Endothelial cell (in vitro differentiated cells): ENCODE results near the gene ANKRD28. TPM values are rescaled to one million over a fixed set of nuclear protein-coding genes. Genes with fewer than 3 reads are reported as not detected.

Source experiments
- DNase-seq: peaks from one replicate; pipeline ENCODE4 v3.0.0; 2021; ENCODE audit warnings: low spot score
- H3K27ac Mint-ChIP-seq: one replicate; pipeline ENCODE4 v1.8.0; 2021; ENCODE audit warnings: mixed read lengths, inconsistent platforms; ENCODE audit not compliant: unreplicated experiment
- H3K27me3 Mint-ChIP-seq: one replicate; pipeline ENCODE4 v1.8.0; 2021; ENCODE audit warnings: mild to moderate bottlenecking, moderate library complexity, mixed read lengths, inconsistent platforms; ENCODE audit not compliant: unreplicated experiment
- H3K36me3 Mint-ChIP-seq: one replicate; pipeline ENCODE4 v1.8.0; 2021; ENCODE audit warnings: mild to moderate bottlenecking, low read depth, mixed read lengths, inconsistent platforms; ENCODE audit not compliant: unreplicated experiment
- H3K4me1 Mint-ChIP-seq: one replicate; pipeline ENCODE4 v1.8.0; 2021; ENCODE audit warnings: mild to moderate bottlenecking, mixed read lengths, inconsistent platforms; ENCODE audit not compliant: unreplicated experiment
- H3K4me3 Mint-ChIP-seq: one replicate; pipeline ENCODE4 v1.8.0; 2021; ENCODE audit warnings: mild to moderate bottlenecking, mixed read lengths, inconsistent platforms; ENCODE audit not compliant: unreplicated experiment
- H3K9me3 Mint-ChIP-seq: one replicate; pipeline ENCODE4 v1.8.0; 2021; ENCODE audit warnings: mixed read lengths, inconsistent platforms; ENCODE audit not compliant: unreplicated experiment
- total RNA-seq: library from RNA; stranded (reverse); fragmentation: NEBNext Ultra II Directional; extraction: Animal tissue kit (Norgen Biotek cat#: 25700); gene quantifications from one replicate; pipeline ENCODE4 v1.2.1, GENCODE V29; 2021; ENCODE audit not compliant: unreplicated experiment
- TF ChIP-seq, protein P1 (sequence below): fragments of 200-600 bp; sonication (generic); IDR thresholded peaks from one replicate; pipeline ENCODE4 v1.5.0; 2021; ENCODE audit warnings: antibody characterized with exemption; ENCODE audit not compliant: unreplicated experiment

The ANKRD28 gene
- total RNA-seq, 1 donor from 2014 or later = 22.6 TPM

DNA sequence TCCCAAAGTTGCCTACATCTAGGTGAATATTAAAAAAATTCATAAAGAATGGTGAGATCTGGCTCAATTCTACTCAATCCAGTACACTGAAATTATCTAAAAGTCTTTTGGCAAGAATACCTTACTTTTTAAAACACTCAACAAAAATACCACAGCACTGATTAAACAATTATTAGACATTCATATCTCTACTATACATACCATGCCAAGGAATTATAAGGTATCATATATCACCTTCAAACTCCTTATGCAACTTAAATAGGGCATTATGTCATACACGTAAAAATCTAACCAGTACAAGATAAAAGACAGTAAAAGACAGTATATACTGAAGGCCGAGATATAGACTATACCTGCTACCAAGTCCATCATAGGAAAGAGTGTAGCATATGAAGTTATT lies 6.1 kb upstream of the ANKRD28 start:
- no peak overlapping the region for H3K4me3 Mint-ChIP-seq
- DNase-seq = no peak
- H3K4me1 Mint-ChIP-seq = no peaks in the 10 kb centered on the region
- no peaks in the 10 kb centered on the region for H3K9me3 Mint-ChIP-seq
- H3K27ac Mint-ChIP-seq = no peak overlapping the region
- TF ChIP-seq, protein P1, sequence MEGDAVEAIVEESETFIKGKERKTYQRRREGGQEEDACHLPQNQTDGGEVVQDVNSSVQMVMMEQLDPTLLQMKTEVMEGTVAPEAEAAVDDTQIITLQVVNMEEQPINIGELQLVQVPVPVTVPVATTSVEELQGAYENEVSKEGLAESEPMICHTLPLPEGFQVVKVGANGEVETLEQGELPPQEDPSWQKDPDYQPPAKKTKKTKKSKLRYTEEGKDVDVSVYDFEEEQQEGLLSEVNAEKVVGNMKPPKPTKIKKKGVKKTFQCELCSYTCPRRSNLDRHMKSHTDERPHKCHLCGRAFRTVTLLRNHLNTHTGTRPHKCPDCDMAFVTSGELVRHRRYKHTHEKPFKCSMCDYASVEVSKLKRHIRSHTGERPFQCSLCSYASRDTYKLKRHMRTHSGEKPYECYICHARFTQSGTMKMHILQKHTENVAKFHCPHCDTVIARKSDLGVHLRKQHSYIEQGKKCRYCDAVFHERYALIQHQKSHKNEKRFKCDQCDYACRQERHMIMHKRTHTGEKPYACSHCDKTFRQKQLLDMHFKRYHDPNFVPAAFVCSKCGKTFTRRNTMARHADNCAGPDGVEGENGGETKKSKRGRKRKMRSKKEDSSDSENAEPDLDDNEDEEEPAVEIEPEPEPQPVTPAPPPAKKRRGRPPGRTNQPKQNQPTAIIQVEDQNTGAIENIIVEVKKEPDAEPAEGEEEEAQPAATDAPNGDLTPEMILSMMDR = no peak
- H3K36me3 Mint-ChIP-seq = no peaks in the 10 kb centered on the region
- H3K27me3 Mint-ChIP-seq = peaks cover 2% of the 10 kb centered on the region

DNA sequence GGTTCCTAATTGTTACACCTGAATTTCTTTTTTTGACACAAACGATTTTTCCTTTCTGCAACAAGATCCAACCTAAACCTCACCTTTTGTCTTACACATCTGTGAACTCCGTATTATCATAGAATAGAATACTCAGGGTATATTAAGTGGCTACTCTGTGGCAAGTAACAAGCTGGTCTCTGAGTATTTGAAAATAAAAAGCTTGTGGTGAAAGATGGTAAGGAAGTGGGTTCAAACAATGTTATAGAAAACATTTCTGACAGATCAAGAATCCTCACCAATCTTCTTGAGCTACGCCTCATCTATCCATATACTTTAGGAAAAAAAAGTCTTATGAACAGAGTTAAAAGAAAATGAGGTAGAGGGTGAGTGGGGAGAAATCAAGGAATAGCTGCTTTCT lies 3.5 kb upstream of the ANKRD28 start:
- Mint-ChIP-seq H3K36me3 (no peaks in the 10 kb centered on the region), H3K27me3 (peaks cover 2% of the 10 kb centered on the region), H3K4me1 (peaks cover 9% of the 10 kb centered on the region), H3K9me3 (no peaks in the 10 kb centered on the region), H3K4me3 (no peak overlapping the region), H3K27ac (no peak overlapping the region)
- TF ChIP-seq, protein P1 = no peak
- DNase-seq = no peak

DNA sequence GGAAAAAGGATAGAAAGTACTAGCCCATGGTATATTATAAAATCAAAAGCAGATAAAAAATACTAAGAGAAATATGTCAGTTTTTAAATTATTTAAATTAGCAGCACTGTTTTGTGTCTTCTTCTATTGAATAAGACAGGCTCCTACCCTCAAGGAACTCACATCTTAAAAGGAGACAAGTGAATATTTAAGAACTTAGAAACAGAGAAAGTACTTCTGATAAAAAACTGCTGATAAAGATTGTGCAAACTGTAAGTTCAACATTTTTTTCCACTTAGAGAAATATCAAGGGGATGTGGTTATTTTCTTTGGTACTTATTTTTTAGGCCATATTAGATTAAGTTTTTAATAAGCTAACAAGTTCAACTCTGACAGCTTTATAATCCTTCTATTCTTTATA lies 3.0 kb upstream of the ANKRD28 start:
- Mint-ChIP-seq H3K27me3 (peaks cover 2% of the 10 kb centered on the region), H3K36me3 (no peaks in the 10 kb centered on the region), H3K9me3 (no peaks in the 10 kb centered on the region), H3K4me3 (no peak overlapping the region), H3K27ac (no peak overlapping the region), H3K4me1 (peaks cover 9% of the 10 kb centered on the region)
- TF ChIP-seq, protein P1 = no peak
- DNase-seq = no peak

DNA sequence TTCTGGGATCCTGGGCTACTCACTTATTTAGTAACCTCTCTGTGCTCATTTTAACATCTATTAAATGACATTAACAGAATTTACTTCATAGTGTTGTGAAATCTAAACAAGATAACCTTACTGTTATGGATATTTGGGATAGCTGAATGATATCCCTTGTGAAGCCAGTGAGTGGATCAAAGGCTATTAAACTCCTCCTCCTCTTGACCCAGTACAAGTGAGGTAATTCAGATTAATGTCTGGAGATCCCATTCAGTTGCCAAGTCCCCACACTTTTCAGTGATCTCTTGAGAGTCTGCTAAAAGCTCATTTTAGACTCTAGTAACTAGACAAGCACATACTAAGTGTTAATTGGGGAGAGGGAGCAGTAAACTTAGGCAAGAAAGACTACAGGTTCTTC lies 2.5 kb upstream of the ANKRD28 start:
- Mint-ChIP-seq H3K36me3 (no peaks in the 10 kb centered on the region), H3K9me3 (no peaks in the 10 kb centered on the region), H3K27ac (no peak overlapping the region), H3K4me3 (no peak overlapping the region), H3K4me1 (peaks cover 9% of the 10 kb centered on the region), H3K27me3 (peaks cover 2% of the 10 kb centered on the region)
- no peak for DNase-seq
- TF ChIP-seq, protein P1 = no peak

DNA sequence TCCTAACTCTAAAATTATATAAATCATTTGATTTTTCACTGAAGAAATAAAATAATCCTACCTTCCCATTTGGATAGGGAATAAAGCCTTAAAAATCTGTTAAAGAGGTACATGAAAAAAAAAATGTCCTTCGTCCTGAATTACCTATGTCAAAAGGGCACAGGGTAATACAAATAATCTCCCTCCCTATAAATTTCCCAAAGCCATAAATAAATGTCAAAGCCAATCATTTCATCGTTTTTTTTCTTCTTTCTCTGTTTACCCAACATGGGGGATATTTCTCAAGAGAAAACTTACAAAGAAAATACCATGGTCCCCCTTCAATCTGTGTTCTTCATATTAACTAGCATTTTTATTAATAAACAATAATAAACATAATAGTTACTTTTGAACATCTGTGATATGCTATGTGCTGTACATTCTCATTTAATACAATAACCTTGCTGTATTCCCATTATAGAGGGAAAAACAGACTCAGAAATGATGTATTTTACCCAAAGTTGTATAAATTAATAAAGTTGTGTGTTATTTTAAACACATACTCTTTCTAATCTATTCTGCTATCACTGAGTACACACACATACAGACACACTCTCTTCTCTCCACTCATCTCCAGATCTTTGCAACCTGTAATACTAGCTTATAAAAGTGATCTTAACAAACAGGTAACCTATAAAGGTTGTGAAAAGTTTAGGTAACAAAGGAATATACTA lies 910 bp upstream of the ANKRD28 start:
- no peaks in the 10 kb centered on the region for H3K27me3 Mint-ChIP-seq
- peaks cover 9% of the 10 kb centered on the region for H3K4me1 Mint-ChIP-seq
- H3K36me3 Mint-ChIP-seq = no peaks in the 10 kb centered on the region
- H3K27ac Mint-ChIP-seq = no peak overlapping the region
- no peaks in the 10 kb centered on the region for H3K9me3 Mint-ChIP-seq
- TF ChIP-seq, protein P1 = no peak
- H3K4me3 Mint-ChIP-seq = no peak overlapping the region
- DNase-seq = no peak
